Astrocyte (in vitro differentiated cells and primary cell): ENCODE measurements around the gene PMS1. TPM values are rescaled to one million over a fixed set of nuclear protein-coding genes. Genes with fewer than 3 reads are reported as not detected.

ENCODE experiments used
- DNase-seq: peaks from one replicate; pipeline ENCODE4 v3.0.0-alpha.2; 2010; ENCODE audit warnings: low read depth
- FAIRE-seq: peaks from 2 replicates; lab custom pipeline; 2011; peaks lifted over from hg19 to GRCh38; lab: Jason Lieb, UNC
- H2AFZ ChIP-seq: 2 replicates; pipeline ENCODE4 v1.6.0; 2012; ENCODE audit warnings: low read depth, low read length, inconsistent platforms
- H3K27ac ChIP-seq: 2 replicates; pipeline ENCODE4 v1.5.1; 2011; ENCODE audit warnings: low read depth, low read length, inconsistent platforms
- H3K27me3 ChIP-seq: 2 replicates; pipeline ENCODE4 v1.6.0; 2011; ENCODE audit warnings: low read length, inconsistent platforms; ENCODE audit not compliant: insufficient read depth
- H3K36me3 ChIP-seq: 2 replicates; pipeline ENCODE4 v1.5.1; 2011; ENCODE audit warnings: low read length, inconsistent platforms; ENCODE audit not compliant: insufficient read depth
- H3K4me1 ChIP-seq: 2 replicates; pipeline ENCODE4 v1.5.1; 2011; ENCODE audit warnings: low read length, inconsistent platforms; ENCODE audit not compliant: insufficient read depth
- H3K4me2 ChIP-seq: 2 replicates; pipeline ENCODE4 v1.6.0; 2012; ENCODE audit warnings: low read length, inconsistent platforms
- H3K4me3 ChIP-seq: 2 replicates; pipeline ENCODE4 v1.5.1; 2011; ENCODE audit warnings: low read depth, mild to moderate bottlenecking, low read length, inconsistent platforms; ENCODE audit not compliant: insufficient read depth
- H3K79me2 ChIP-seq: 2 replicates; pipeline ENCODE4 v1.6.0; 2012; ENCODE audit warnings: mild to moderate bottlenecking, low read length, inconsistent platforms; ENCODE audit not compliant: insufficient read depth
- H3K9ac ChIP-seq: 2 replicates; pipeline ENCODE4 v1.6.0; 2012; ENCODE audit warnings: mild to moderate bottlenecking, low read length, inconsistent platforms
- H3K9me3 ChIP-seq: 2 replicates; pipeline ENCODE4 v1.5.1; 2012; ENCODE audit warnings: low read depth, mild to moderate bottlenecking, low read length, inconsistent platforms; ENCODE audit not compliant: insufficient read depth
- H4K20me1 ChIP-seq: 2 replicates; pipeline ENCODE4 v1.6.0; 2012; ENCODE audit warnings: low read length, inconsistent platforms; ENCODE audit not compliant: insufficient read depth
- H3K27ac Mint-ChIP-seq: one replicate; pipeline ENCODE4 v1.8.0; 2021; ENCODE audit warnings: mild to moderate bottlenecking, mixed read lengths; ENCODE audit not compliant: unreplicated experiment
- H3K27me3 Mint-ChIP-seq: one replicate; pipeline ENCODE4 v1.8.0; 2021; ENCODE audit warnings: low read depth, mixed read lengths; ENCODE audit not compliant: unreplicated experiment
- H3K36me3 Mint-ChIP-seq: one replicate; pipeline ENCODE4 v1.8.0; 2021; ENCODE audit warnings: low read depth, mixed read lengths; ENCODE audit not compliant: unreplicated experiment
- H3K4me1 Mint-ChIP-seq: one replicate; pipeline ENCODE4 v1.8.0; 2021; ENCODE audit warnings: low read depth, mixed read lengths; ENCODE audit not compliant: unreplicated experiment
- H3K4me3 Mint-ChIP-seq: one replicate; pipeline ENCODE4 v1.8.0; 2021; ENCODE audit warnings: mild to moderate bottlenecking, moderate library complexity, mixed read lengths; ENCODE audit not compliant: unreplicated experiment
- H3K9me3 Mint-ChIP-seq: one replicate; pipeline ENCODE4 v1.8.0; 2021; ENCODE audit warnings: mild to moderate bottlenecking, mixed read lengths; ENCODE audit not compliant: unreplicated experiment
- CTCF ChIP-seq: IDR thresholded peaks from 2 replicates; pipeline ENCODE4 v1.5.1; 2011; ENCODE audit warnings: low read depth, mild to moderate bottlenecking, inconsistent platforms, low read length, moderate library complexity; ENCODE audit not compliant: insufficient read depth
- EZH2 ChIP-seq: IDR thresholded peaks from 2 replicates; pipeline ENCODE4 v1.6.1; 2012; ENCODE audit warnings: mild to moderate bottlenecking, low read length, inconsistent platforms; ENCODE audit not compliant: insufficient read depth
- total RNA-seq: library from RNA; stranded (reverse); gene quantifications from 2 replicates; pipeline ENCODE4 v1.2.1, GENCODE V29; 2021

PMS1 gene
- total RNA-seq, 1 donor from 2014 or later: 27.5 TPM

DNA sequence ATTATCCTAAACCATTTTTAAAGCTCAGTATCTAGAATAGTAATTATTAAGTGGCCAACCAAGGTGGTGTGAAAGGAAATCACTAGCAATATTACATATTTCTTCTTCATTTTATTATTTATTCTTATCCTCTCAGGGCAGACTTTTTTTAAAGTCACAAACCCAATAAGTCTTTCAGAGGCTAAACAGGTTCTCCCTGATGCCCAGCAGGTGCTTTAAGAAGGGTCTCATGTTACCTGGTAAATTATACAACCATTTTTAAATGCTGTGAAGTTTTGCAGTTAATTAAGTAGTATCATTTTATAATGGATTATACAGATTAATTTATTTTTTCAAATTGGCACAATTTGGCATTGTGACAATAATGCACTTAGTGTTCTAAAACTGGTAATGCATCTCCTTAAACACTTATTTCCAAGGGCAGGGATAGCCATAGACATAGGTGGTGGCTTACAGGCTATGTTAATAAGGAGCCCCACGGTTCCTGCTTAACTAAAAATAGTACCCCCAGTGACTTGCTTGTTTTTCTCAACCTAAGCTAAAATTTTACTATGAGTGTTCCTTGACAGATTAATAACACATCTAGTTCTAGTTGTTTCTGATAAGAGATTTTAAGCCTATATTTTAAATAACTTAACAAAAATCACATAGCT is 67.0 kb downstream of the PMS1 start:
- Histone ChIP-seq H3K9me3 (no peaks in the 10 kb centered on the region), H3K36me3 (no peaks in the 10 kb centered on the region), H3K9ac (no peak overlapping the region), H3K4me1 (peaks cover 6% of the 10 kb centered on the region), H4K20me1 (no peaks in the 10 kb centered on the region), H3K4me3 (no peak overlapping the region), H3K27me3 (no peaks in the 10 kb centered on the region), H2AFZ (no peak overlapping the region), H3K79me2 (no peaks in the 10 kb centered on the region), H3K27ac (no peak overlapping the region), H3K4me2 (no peak overlapping the region)
- TF ChIP-seq CTCF (no peak), EZH2 (no peak)
- H3K36me3 Mint-ChIP-seq: peaks cover 10% of the 10 kb centered on the region
- peaks cover 5% of the 10 kb centered on the region for H3K4me1 Mint-ChIP-seq
- H3K27me3 Mint-ChIP-seq: no peaks in the 10 kb centered on the region
- H3K9me3 Mint-ChIP-seq: no peaks in the 10 kb centered on the region
- H3K27ac Mint-ChIP-seq: no peak overlapping the region
- FAIRE-seq: no peak
- DNase-seq: no peak
- H3K4me3 Mint-ChIP-seq: no peak overlapping the region

GRCh38 chr2:189854187-189854586 is 69.9 kb downstream of the PMS1 start:
- Histone ChIP-seq H3K36me3 (no peaks in the 10 kb centered on the region), H3K9ac (no peak overlapping the region), H4K20me1 (no peaks in the 10 kb centered on the region), H2AFZ (no peak overlapping the region), H3K4me3 (no peak overlapping the region), H3K9me3 (no peaks in the 10 kb centered on the region), H3K4me2 (no peak overlapping the region), H3K27ac (no peak overlapping the region), H3K4me1 (peaks cover 6% of the 10 kb centered on the region), H3K27me3 (no peaks in the 10 kb centered on the region), H3K79me2 (no peaks in the 10 kb centered on the region)
- Mint-ChIP-seq H3K27me3 (no peaks in the 10 kb centered on the region), H3K4me3 (no peak overlapping the region), H3K36me3 (peaks cover 2% of the 10 kb centered on the region), H3K4me1 (peaks cover 5% of the 10 kb centered on the region), H3K27ac (no peak overlapping the region), H3K9me3 (no peaks in the 10 kb centered on the region)
- FAIRE-seq (peak; percentile 49), DNase-seq (no peak)
- TF ChIP-seq EZH2 (no peak), CTCF (no peak)

DNA sequence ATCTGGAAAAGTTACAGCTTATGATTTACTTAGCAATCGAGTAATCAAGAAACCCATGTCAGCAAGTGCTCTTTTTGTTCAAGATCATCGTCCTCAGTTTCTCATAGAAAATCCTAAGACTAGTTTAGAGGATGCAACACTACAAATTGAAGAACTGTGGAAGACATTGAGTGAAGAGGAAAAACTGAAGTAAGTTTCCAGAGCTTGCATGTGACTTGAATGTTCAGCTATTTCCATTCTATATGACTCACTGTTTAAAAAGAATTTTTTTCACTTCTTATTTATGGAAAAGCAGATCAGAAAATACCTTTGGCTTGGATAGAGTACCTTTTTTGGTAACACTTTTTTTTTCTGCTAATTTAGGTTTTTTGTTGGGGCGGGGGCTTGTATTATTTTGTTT is 70.7 kb downstream of the PMS1 start:
- H3K9me3 Mint-ChIP-seq: no peaks in the 10 kb centered on the region
- Histone ChIP-seq H3K36me3 (no peaks in the 10 kb centered on the region), H3K4me1 (peaks cover 6% of the 10 kb centered on the region), H3K4me2 (peak overlapping the region; percentile 8), H3K27me3 (no peaks in the 10 kb centered on the region), H3K9ac (no peak overlapping the region), H3K27ac (peak overlapping the region; percentile 13), H3K4me3 (no peak overlapping the region), H2AFZ (no peak overlapping the region), H3K9me3 (no peaks in the 10 kb centered on the region), H3K79me2 (no peaks in the 10 kb centered on the region), H4K20me1 (no peaks in the 10 kb centered on the region)
- H3K36me3 Mint-ChIP-seq: no peaks in the 10 kb centered on the region
- peak; percentile 36 for DNase-seq
- FAIRE-seq: no peak
- no peak overlapping the region for H3K4me3 Mint-ChIP-seq
- H3K4me1 Mint-ChIP-seq: peaks cover 5% of the 10 kb centered on the region
- TF ChIP-seq EZH2 (no peak), CTCF (no peak)
- no peak overlapping the region for H3K27ac Mint-ChIP-seq
- no peaks in the 10 kb centered on the region for H3K27me3 Mint-ChIP-seq
